Spleen (tissue), 11 donors: ENCODE results near the gene ARHGEF37. TPM values are rescaled to one million over a fixed set of nuclear protein-coding genes. Genes with fewer than 3 reads are reported as not detected.
"Not testable (repeated sequence)": the region's sequence is repeated elsewhere in the genome, so short reads cannot be mapped to it uniquely, and the experiment has no call there.

Source experiments
- DNase-seq: peaks from one replicate; pipeline ENCODE4 v3.0.0-alpha.2; 2020
- H3K27ac ChIP-seq, 8 donors: fragments of 200-600 bp; sonication (generic) in 7 of 8; 1 replicate in 4 of 8; 2 replicates in 4 of 8; pipeline versions ENCODE4 v1.5.0 to v1.8.0; 2016 to 2021; ENCODE audit warnings: inconsistent platforms in 4 of 8, mild to moderate bottlenecking in 4 of 8, moderate library complexity in 1 of 8
- H3K27me3 ChIP-seq, 7 donors: fragments of 200-600 bp; sonication (generic) in 6 of 7; replicated peaks in 1 of 7; 1 replicate in 4 of 7; 2 replicates in 3 of 7; pipeline versions ENCODE4 v1.5.0 to v1.8.0; 2016 to 2021; ENCODE audit warnings: inconsistent platforms in 3 of 7, mild to moderate bottlenecking in 1 of 7
- H3K36me3 ChIP-seq, 6 donors: fragments of 200-600 bp; sonication (generic) in 5 of 6; 1 replicate in 4 of 6; 2 replicates in 2 of 6; pipeline versions ENCODE4 v1.5.0 to v1.8.0; 2016 to 2021; ENCODE audit warnings: inconsistent platforms in 2 of 6
- H3K4me1 ChIP-seq, 6 donors: fragments of 200-600 bp; sonication (generic) in 5 of 6; 1 replicate in 3 of 6; 2 replicates in 3 of 6; pipeline versions ENCODE4 v1.5.0 to v1.8.0; 2016 to 2021; ENCODE audit warnings: inconsistent platforms in 3 of 6
- H3K4me3 ChIP-seq, 8 donors: fragments of 200-600 bp; sonication (generic) in 7 of 8; 1 replicate in 4 of 8; 2 replicates in 4 of 8; pipeline versions ENCODE4 v1.5.0 to v1.8.0; 2016 to 2021; ENCODE audit warnings: inconsistent platforms in 4 of 8, mild to moderate bottlenecking in 4 of 8, moderate library complexity in 2 of 8
- H3K9me3 ChIP-seq, 8 donors: fragments of 200-600 bp; sonication (generic) in 7 of 8; 1 replicate in 4 of 8; 2 replicates in 4 of 8; pipeline versions ENCODE4 v1.5.0 to v1.8.0; 2016 to 2021; ENCODE audit warnings: inconsistent platforms in 4 of 8
- POLR2A ChIP-seq, 3 donors: fragments of 450-650 bp; IDR thresholded peaks; one replicate each; pipeline ENCODE4 v1.5.1; 2017; ENCODE audit warnings: antibody characterized with exemption in 3 of 3, mild to moderate bottlenecking in 1 of 3
- POLR2AphosphoS5 ChIP-seq, 3 donors: sonication (generic); formaldehyde crosslinking; IDR thresholded peaks; one replicate each; pipeline ENCODE4 v1.5.1; 2017; ENCODE audit warnings: antibody characterized with exemption in 3 of 3
- WGBS, 5 donors: extraction: QIAGEN DNeasy Blood & Tissue Kit in 3 of 5; methylation state at CpG; one replicate each; pipeline versions ENCODE4 v1.1.5 to v1.1.7; 2013 to 2018; 5-methylcytosine and 5-hydroxymethylcytosine counted together
- intact Hi-C: fragments of 100-400 bp; cut with DNase I; formaldehyde crosslinking; loops from one replicate; pipeline ENCODE4 v1.15.0; 2023; ENCODE audit warnings: low total_unique reads
- polyA plus RNA-seq, 3 donors: library from polyadenylated mRNA; stranded (reverse); fragments of 200-250 nt; gene quantifications; one replicate each; pipeline ENCODE4 v1.2.1, GENCODE V29; 2013
- total RNA-seq, 7 donors: library from RNA; depleted of rRNA in 3 of 7; stranded (reverse); fragments of >200 nt in 3 of 7; fragmentation: NEBNext Ultra II Directional in 4 of 7; extraction: Animal tissue kit (Norgen Biotek cat#: 25700) in 4 of 7; gene quantifications; one replicate each; pipeline versions ENCODE4 v1.1.0 to v1.2.1, GENCODE V29; 2016 to 2021
- TF ChIP-seq, protein P1 (sequence below), 11 experiments: fragments of 200-600 bp in 7 of 11; fragments of 450-650 bp in 4 of 11; sonication (generic) in 4 of 11; IDR thresholded peaks in 8 of 11; conservative IDR thresholded peaks in 3 of 11; 1 replicate in 7 of 11; 2 replicates in 4 of 11; pipeline versions ENCODE4 v1.4.0 to v1.8.0; 2016 to 2021; ENCODE audit warnings: antibody characterized with exemption in 11 of 11, inconsistent platforms in 4 of 11, mild to moderate bottlenecking in 1 of 11
- donor health status: healthy with polysubstance abuse.
- donor health status: DM: no; HTN: no; CAD: no; lungs with moderate emphysema.
- donor health status: DM: no; HTN: no; CAD: no.
- donor health status: Bipolar disorder and iron deficiency.
- donor health status: healthy.
- donor health status: DM: no; HTN: no; CAD: no.
- donor health status: DM: yes; HTN: yes; CAD: no.

The ARHGEF37 gene
- total and polyA plus RNA-seq, 10 donors, result 0.77 to 3.5 (median 1.3) TPM

DNA sequence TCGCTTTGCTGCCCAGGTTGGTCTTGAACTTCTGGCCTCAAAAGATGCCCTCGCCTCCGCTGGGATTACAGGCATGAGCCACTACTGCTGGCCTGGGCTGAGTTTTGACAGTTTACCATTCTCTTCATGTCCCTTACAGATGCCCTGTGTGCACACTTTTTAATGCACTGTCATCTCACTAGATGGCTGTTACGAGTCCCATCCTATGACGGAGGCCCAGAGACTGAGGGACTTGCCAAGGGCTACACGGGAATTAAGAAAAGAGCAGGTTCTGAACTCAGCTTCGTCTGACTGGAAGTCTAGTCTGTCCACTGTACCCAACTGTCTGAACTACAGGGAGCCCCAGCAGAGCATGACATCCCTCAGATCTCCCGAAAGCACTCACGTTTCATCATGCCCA is 63.9 kb downstream of the ARHGEF37 start:
- TF ChIP-seq POLR2A (IDR thresholded peaks at IDR 0.05), result no peak
- TF ChIP-seq, protein P1, sequence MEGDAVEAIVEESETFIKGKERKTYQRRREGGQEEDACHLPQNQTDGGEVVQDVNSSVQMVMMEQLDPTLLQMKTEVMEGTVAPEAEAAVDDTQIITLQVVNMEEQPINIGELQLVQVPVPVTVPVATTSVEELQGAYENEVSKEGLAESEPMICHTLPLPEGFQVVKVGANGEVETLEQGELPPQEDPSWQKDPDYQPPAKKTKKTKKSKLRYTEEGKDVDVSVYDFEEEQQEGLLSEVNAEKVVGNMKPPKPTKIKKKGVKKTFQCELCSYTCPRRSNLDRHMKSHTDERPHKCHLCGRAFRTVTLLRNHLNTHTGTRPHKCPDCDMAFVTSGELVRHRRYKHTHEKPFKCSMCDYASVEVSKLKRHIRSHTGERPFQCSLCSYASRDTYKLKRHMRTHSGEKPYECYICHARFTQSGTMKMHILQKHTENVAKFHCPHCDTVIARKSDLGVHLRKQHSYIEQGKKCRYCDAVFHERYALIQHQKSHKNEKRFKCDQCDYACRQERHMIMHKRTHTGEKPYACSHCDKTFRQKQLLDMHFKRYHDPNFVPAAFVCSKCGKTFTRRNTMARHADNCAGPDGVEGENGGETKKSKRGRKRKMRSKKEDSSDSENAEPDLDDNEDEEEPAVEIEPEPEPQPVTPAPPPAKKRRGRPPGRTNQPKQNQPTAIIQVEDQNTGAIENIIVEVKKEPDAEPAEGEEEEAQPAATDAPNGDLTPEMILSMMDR (IDR thresholded peaks at IDR 0.05 in 8 of 11, conservative IDR thresholded peaks at IDR 0.05 in 3 of 11), result no peak
- TF ChIP-seq POLR2AphosphoS5 (IDR thresholded peaks at IDR 0.05), result no peak
- WGBS, 5 donors, result 72 to 91% (median 75%) methylated on average over 9 of the region's 9 CpGs
- intact Hi-C loops, result no loop called here
- Histone ChIP-seq H3K36me3 (no peaks in the 10 kb centered on the region), H3K27ac (no peak overlapping the region), H3K27me3 (no peaks in the 10 kb centered on the region), H3K4me1 (peaks cover 0 to under 1% (median 0%) of the 10 kb centered on the region in 6 donors), H3K9me3 (no peaks in the 10 kb centered on the region), H3K4me3 (no peak overlapping the region)
- DNase-seq, result no peak

DNA sequence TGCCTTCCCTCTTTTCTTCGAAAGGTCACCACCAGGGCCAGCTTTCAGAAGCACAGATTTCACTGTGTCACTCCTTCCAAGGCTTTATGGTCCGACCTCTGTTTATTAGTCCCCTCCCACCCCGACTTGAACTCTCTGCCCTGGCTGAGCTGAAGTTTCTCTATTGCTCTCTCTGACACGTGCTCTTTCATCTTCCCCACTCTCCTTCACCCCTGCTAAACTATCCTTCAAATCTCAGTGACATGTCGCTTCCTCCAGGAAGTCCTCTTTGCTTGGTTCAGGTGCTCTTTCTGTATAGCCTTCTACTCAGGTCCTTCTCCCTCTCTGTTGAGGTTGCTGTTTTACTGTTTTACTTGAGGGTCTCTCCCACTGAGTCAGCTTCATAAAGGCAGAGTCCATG is 64.4 kb downstream of the ARHGEF37 start:
- no peak overlapping the region for H3K27ac ChIP-seq
- H3K4me1 ChIP-seq, result no peaks in the 10 kb centered on the region
- H3K27me3 ChIP-seq, result no peaks in the 10 kb centered on the region
- no peak overlapping the region for H3K4me3 ChIP-seq
- TF ChIP-seq POLR2AphosphoS5 (IDR thresholded peaks at IDR 0.05), result no peak
- TF ChIP-seq POLR2A (IDR thresholded peaks at IDR 0.05), result no peak
- TF ChIP-seq, protein P1 (IDR thresholded peaks at IDR 0.05 in 8 of 11, conservative IDR thresholded peaks at IDR 0.05 in 3 of 11), result no peak
- H3K9me3 ChIP-seq, result no peaks in the 10 kb centered on the region
- WGBS, 5 donors, result 56 to 74% (median 62%) methylated on average over 5 of the region's 5 CpGs
- H3K36me3 ChIP-seq, result no peaks in the 10 kb centered on the region
- intact Hi-C loops, result no loop called here
- DNase-seq, result no peak

DNA sequence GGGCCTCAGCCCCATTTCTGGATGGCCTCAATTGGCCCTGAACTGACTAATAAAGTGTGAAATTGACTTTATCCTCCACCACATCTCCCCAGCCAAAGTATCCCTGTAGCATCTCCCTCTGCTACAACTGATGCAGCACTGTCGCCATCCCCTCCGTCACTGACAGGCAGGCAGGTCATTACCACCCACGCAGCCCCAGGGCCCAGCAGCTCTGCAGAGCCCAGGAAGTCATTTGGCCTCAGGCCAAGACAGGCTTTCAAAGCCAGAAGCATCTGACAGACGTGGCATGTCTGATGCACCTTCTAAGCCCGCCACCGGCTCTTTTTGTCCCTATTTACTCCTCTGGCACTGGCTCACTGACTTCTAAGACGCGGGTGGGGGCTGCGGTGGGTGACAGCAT is 65.3 kb downstream of the ARHGEF37 start:
- H3K27me3 ChIP-seq, result no peaks in the 10 kb centered on the region
- 66 to 80% (median 70%) methylated on average over 9 of the region's 9 CpGs for WGBS, 5 donors
- DNase-seq, result no peak
- TF ChIP-seq POLR2AphosphoS5 (IDR thresholded peaks at IDR 0.05) (no peak), POLR2A (IDR thresholded peaks at IDR 0.05) (no peak)
- TF ChIP-seq, protein P1 (IDR thresholded peaks at IDR 0.05 in 8 of 11, conservative IDR thresholded peaks at IDR 0.05 in 3 of 11), result no peak
- no peak overlapping the region for H3K27ac ChIP-seq
- intact Hi-C loops, result no loop called here
- no peak overlapping the region for H3K4me3 ChIP-seq
- H3K4me1 ChIP-seq, result no peaks in the 10 kb centered on the region
- no peaks in the 10 kb centered on the region for H3K36me3 ChIP-seq
- no peaks in the 10 kb centered on the region for H3K9me3 ChIP-seq

DNA sequence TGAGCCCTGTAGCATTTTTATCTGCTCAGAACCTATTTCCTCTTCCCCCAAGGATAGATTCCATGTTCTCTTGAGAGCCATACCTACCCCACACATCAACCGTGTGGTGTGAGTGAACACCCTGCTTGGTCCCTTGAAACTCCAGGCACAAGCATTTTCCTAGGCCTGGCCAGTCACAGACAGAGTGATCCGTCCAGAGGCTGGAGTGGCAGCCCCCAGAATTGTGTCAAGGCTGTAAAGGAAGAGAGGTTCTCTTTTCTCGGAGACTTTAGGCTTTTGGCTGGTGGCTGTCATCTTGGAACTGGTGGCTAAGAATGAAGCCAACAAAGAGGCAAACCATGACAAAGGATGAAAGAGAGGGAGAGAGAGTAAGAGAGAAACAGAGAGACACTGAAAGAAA is 66.0 kb downstream of the ARHGEF37 start:
- Histone ChIP-seq H3K4me3 (no peak overlapping the region), H3K36me3 (no peaks in the 10 kb centered on the region), H3K4me1 (no peaks in the 10 kb centered on the region), H3K9me3 (no peaks in the 10 kb centered on the region), H3K27me3 (no peaks in the 10 kb centered on the region), H3K27ac (no peak overlapping the region)
- DNase-seq, result no peak
- intact Hi-C loops, result no loop called here
- 65 to 88% (median 79%) methylated on average over 3 of the region's 3 CpGs for WGBS, 5 donors
- no peak for TF ChIP-seq POLR2A (IDR thresholded peaks at IDR 0.05)
- TF ChIP-seq, protein P1 (IDR thresholded peaks at IDR 0.05 in 8 of 11, conservative IDR thresholded peaks at IDR 0.05 in 3 of 11), result no peak
- TF ChIP-seq POLR2AphosphoS5 (IDR thresholded peaks at IDR 0.05), result no peak

DNA sequence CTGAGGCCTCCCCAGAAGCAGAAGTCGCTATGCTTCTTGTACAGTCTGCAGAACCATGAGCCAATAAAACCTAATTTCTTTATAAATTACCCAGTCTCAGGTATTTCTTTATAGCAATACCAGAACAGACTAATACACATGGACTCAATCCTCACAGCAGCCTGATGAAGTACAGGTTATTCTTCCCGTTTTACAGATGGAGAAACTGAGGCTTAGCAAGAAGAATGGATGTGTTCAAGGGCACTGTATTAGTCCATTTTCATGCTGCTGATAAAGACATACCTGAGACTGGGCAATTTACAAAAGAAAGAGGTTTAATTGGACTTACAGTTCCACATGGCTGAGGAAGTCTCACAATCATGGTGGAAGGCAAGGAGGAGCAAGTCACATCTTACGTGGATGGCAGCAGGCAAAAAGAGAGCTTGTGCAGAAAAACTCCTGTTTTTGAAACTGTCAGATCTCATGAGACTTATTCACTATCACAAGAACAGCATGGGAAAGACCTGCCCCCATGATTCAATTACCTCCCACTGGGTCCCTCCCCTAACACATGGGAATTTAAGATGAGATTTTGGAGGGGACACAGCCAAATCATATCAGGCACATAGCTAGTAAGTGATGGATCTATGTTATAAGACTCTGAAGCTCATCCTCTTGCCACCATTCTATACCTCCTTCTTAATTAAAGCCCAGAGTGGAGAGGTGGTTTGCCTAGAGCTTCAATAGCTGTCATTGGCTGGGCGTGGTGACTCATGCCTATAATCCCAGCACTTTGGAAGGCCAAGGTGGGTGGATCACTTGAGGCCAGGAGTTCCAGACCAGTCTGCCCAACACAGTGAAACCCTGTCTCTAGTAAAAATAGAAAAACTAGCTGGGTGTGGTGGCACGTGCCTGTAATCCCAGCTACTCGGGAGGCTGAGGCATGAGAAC is 67.4 kb downstream of the ARHGEF37 start:
- H3K27me3 ChIP-seq, H3K9me3 ChIP-seq, DNase-seq, H3K4me3 ChIP-seq, intact Hi-C loops, H3K36me3 ChIP-seq, H3K27ac ChIP-seq, H3K4me1 ChIP-seq: not testable (repeated sequence)
- 87 to 94% (median 92%) methylated on average over 6 of the region's 6 CpGs for WGBS, 5 donors

DNA sequence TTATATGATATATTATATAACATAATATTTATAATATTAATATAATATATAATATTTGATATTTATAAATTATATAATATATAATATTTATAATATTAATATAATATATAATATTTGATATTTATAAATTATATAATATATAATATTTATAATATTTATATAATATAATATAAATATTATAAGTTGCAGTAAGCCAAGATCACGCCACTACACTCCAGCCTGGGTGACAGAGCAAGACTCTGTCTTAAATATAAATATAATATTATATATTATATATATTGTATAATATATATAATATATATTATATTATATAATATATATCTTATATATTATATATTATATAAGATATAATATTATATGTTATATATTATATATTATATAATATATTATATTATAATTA is 68.4 kb downstream of the ARHGEF37 start:
- H3K27ac ChIP-seq, H3K4me1 ChIP-seq, H3K27me3 ChIP-seq, DNase-seq, H3K4me3 ChIP-seq, H3K36me3 ChIP-seq, intact Hi-C loops, H3K9me3 ChIP-seq: not testable (repeated sequence)
- 100% methylated on average over 1 of the region's 1 CpG; no CpG with 5 or more reads in 3 of the 5 donors for WGBS, 5 donors
